ENCODE measurements around the gene SLC22A8.

SLC22A8 gene

DNA sequence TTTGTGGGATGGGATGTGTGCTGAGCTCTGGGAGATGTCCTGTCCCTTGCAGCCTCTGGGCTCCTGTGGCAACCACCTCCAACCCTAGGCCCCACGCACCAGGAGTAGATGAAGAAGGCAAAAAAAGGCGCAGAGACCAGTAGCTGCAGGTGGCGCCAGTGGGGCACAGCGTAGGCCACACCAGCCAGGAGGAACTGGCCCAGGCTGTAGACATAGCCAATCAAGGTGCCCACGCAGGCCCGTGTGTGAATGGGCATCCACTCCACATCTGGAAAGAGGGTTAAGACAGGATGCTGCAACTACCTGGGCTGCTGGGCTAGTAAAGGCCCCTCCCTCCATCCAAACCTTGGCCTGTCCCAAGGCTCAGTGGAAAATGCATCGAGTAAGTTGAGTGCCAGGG, 33.9 kb downstream of the SLC22A8 start:
- H2BK5ac ChIP-seq (ENCODE audit: low read length): no peak overlapping the region
- H2AFZ ChIP-seq (ENCODE audit: low read length): no peak overlapping the region
- no peaks in the 10 kb centered on the region for H3K36me3 ChIP-seq (replicated peaks in 1 of 2; ENCODE audit: control insufficient read depth in 2 of 2, insufficient read depth in 2 of 2, low read length in 2 of 2)
- no peak overlapping the region for H3K27ac ChIP-seq (replicated peaks; ENCODE audit: low read length)
- no peak overlapping the region for H2BK15ac ChIP-seq (ENCODE audit: low read length)
- no peak overlapping the region for H3K18ac ChIP-seq (ENCODE audit: low read length)
- H3K4me2 ChIP-seq (ENCODE audit: insufficient read depth, low read length, poor library complexity, severe bottlenecking): no peak overlapping the region
- H3K4ac ChIP-seq (ENCODE audit: low read length): no peak overlapping the region
- no peak overlapping the region for H3K14ac ChIP-seq (ENCODE audit: low read length)
- DNase-seq (ENCODE audit: low spot score): no peak
- no peak overlapping the region for H4K91ac ChIP-seq (ENCODE audit: low read depth, low read length, poor library complexity)
- H3K9ac ChIP-seq (ENCODE audit: low read depth, low read length, poor library complexity): no peak overlapping the region
- no CpG with 5 or more reads among the region's 7 CpGs for WGBS, 2 donors (ENCODE audit: extremely low coverage in 2 of 2, insufficient read length in 2 of 2, insufficient replicate concordance in 1 of 2)
- no peak overlapping the region for H4K8ac ChIP-seq (ENCODE audit: low read depth, low read length)
- peaks cover 0 to 6% (median 0%) of the 10 kb centered on the region in 3 experiments for H3K27me3 ChIP-seq (ENCODE audit: control insufficient read depth in 3 of 3, insufficient read depth in 3 of 3, low read depth in 1 of 3, low read length in 3 of 3)
- H2BK12ac ChIP-seq (ENCODE audit: low read length): no peak overlapping the region
- H2BK120ac ChIP-seq (ENCODE audit: low read depth, low read length): no peak overlapping the region
- H3K4me1 ChIP-seq (ENCODE audit: control insufficient read depth in 2 of 2, insufficient read depth in 1 of 2, low read depth in 1 of 2, low read length in 2 of 2): peaks cover 0 to 9% of the 10 kb centered on the region in 2 donors
- no peaks in the 10 kb centered on the region for H3K79me1 ChIP-seq (ENCODE audit: low read depth, low read length)
- no peak overlapping the region for H3K4me3 ChIP-seq (ENCODE audit: low read length in 2 of 2)
- no peak overlapping the region for H2AK5ac ChIP-seq (ENCODE audit: low read depth, low read length)
- H3K9me3 ChIP-seq (replicated peaks in 1 of 2; ENCODE audit: control insufficient read depth in 2 of 2, insufficient read depth in 1 of 2, low read depth in 1 of 2, low read length in 2 of 2): no peaks in the 10 kb centered on the region
- no peak overlapping the region for H3K23ac ChIP-seq (ENCODE audit: low read depth, low read length, poor library complexity)

DNA sequence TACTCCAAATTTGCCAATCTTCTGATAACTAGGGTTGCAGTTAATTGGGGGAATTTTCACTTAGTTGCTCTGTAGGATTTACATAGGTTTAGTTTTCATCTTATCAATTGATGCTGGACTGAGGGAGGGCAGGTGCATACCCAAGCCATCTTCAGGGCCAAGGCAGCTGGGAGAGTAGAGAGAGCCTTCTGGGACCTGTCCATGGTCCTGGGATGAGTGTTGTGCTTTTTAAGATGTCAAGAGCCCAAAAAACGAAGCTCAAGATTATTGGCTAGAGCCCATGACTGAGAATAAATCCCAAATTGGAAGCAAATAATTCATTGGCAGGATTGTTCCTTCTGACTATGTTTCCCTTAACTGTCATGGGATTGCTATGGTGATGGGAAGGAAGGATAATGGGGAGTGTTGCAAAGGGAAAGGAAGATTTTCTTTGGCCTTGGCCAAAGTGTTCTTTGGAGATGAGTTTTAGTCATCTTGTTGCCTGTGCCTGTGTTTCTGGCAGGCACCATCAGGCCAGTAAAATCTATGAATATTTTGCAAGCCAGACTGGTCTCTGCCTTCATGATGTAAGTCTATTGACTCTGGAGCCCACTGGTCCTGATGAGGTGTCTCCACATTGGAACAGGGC, 35.4 kb downstream of the SLC22A8 start:
- no CpG with 5 or more reads among the region's 1 CpG for WGBS, 2 donors (ENCODE audit: extremely low coverage in 2 of 2, insufficient read length in 2 of 2, insufficient replicate concordance in 1 of 2)
- no peak overlapping the region for H3K4ac ChIP-seq (ENCODE audit: low read length)

DNA sequence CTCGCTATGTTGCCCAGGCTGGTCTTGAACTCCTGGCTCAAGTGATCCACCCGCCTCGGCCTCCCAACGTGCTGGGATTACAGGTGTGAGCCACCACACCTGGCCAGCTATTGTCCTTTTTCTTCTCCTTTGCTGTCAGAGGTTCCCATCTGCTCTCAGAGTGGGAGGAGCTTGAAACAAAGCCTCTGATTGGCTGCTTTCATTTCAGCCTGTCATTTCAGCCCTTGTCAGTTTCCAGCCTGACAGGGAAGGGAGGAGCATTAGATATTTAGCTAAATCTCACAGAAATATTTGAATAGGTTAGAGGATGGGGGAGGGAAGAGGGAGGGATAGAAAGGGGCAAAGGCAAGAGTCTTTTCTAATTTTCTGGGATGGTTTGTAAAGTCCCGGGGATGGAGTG, 39.5 kb downstream of the SLC22A8 start:
- no peak overlapping the region for H3K9ac ChIP-seq (ENCODE audit: low read depth, low read length, poor library complexity)
- no peak overlapping the region for H3K18ac ChIP-seq (ENCODE audit: low read length)
- H4K91ac ChIP-seq (ENCODE audit: low read depth, low read length, poor library complexity): no peak overlapping the region
- H3K4ac ChIP-seq (ENCODE audit: low read length): no peak overlapping the region
- H3K27me3 ChIP-seq (ENCODE audit: control insufficient read depth in 3 of 3, insufficient read depth in 3 of 3, low read depth in 1 of 3, low read length in 3 of 3): peaks cover 0 to 4% (median 0%) of the 10 kb centered on the region in 3 experiments
- no peaks in the 10 kb centered on the region for H3K36me3 ChIP-seq (replicated peaks in 1 of 2; ENCODE audit: control insufficient read depth in 2 of 2, insufficient read depth in 2 of 2, low read length in 2 of 2)
- no peak overlapping the region for H3K27ac ChIP-seq (replicated peaks; ENCODE audit: low read length)
- no peak for DNase-seq (ENCODE audit: low spot score)
- H2BK120ac ChIP-seq (ENCODE audit: low read depth, low read length): no peak overlapping the region
- H3K23ac ChIP-seq (ENCODE audit: low read depth, low read length, poor library complexity): no peak overlapping the region
- no peak overlapping the region for H2BK5ac ChIP-seq (ENCODE audit: low read length)
- no peak overlapping the region for H3K14ac ChIP-seq (ENCODE audit: low read length)
- WGBS, 2 donors (ENCODE audit: extremely low coverage in 2 of 2, insufficient read length in 2 of 2, insufficient replicate concordance in 1 of 2): no CpG with 5 or more reads among the region's 5 CpGs
- no peak overlapping the region for H3K4me2 ChIP-seq (ENCODE audit: insufficient read depth, low read length, poor library complexity, severe bottlenecking)
- H4K8ac ChIP-seq (ENCODE audit: low read depth, low read length): no peak overlapping the region
- H3K4me1 ChIP-seq (ENCODE audit: control insufficient read depth in 2 of 2, insufficient read depth in 1 of 2, low read depth in 1 of 2, low read length in 2 of 2): no peaks in the 10 kb centered on the region
- no peak overlapping the region for H2AFZ ChIP-seq (ENCODE audit: low read length)
- no peaks in the 10 kb centered on the region for H3K79me1 ChIP-seq (ENCODE audit: low read depth, low read length)
- no peak overlapping the region for H2AK5ac ChIP-seq (ENCODE audit: low read depth, low read length)
- no peaks in the 10 kb centered on the region for H3K9me3 ChIP-seq (replicated peaks in 1 of 2; ENCODE audit: control insufficient read depth in 2 of 2, insufficient read depth in 1 of 2, low read depth in 1 of 2, low read length in 2 of 2)
- H3K4me3 ChIP-seq (ENCODE audit: low read length in 2 of 2): no peak overlapping the region
- no peak overlapping the region for H2BK15ac ChIP-seq (ENCODE audit: low read length)
- H2BK12ac ChIP-seq (ENCODE audit: low read length): no peak overlapping the region

More for the DNA sequence above, 35.4 kb downstream of the SLC22A8 start:
- Histone ChIP-seq H4K91ac (ENCODE audit: low read depth, low read length, poor library complexity) (no peak overlapping the region), H2BK15ac (ENCODE audit: low read length) (no peak overlapping the region), H3K4me3 (ENCODE audit: low read length in 2 of 2) (no peak overlapping the region), H3K79me1 (ENCODE audit: low read depth, low read length) (no peaks in the 10 kb centered on the region), H3K23ac (ENCODE audit: low read depth, low read length, poor library complexity) (no peak overlapping the region), H2BK5ac (ENCODE audit: low read length) (no peak overlapping the region), H3K36me3 (replicated peaks in 1 of 2; ENCODE audit: control insufficient read depth in 2 of 2, insufficient read depth in 2 of 2, low read length in 2 of 2) (no peaks in the 10 kb centered on the region), H3K27ac (replicated peaks; ENCODE audit: low read length) (no peak overlapping the region), H3K27me3 (ENCODE audit: control insufficient read depth in 3 of 3, insufficient read depth in 3 of 3, low read depth in 1 of 3, low read length in 3 of 3) (peaks cover 0 to 6% (median 0%) of the 10 kb centered on the region in 3 experiments), H2AK5ac (ENCODE audit: low read depth, low read length) (no peak overlapping the region), H3K4me1 (ENCODE audit: control insufficient read depth in 2 of 2, insufficient read depth in 1 of 2, low read depth in 1 of 2, low read length in 2 of 2) (peaks cover 0 to 9% of the 10 kb centered on the region in 2 donors), H3K18ac (ENCODE audit: low read length) (no peak overlapping the region), H2BK120ac (ENCODE audit: low read depth, low read length) (no peak overlapping the region), H3K9me3 (replicated peaks in 1 of 2; ENCODE audit: control insufficient read depth in 2 of 2, insufficient read depth in 1 of 2, low read depth in 1 of 2, low read length in 2 of 2) (no peaks in the 10 kb centered on the region), H3K4me2 (ENCODE audit: insufficient read depth, low read length, poor library complexity, severe bottlenecking) (no peak overlapping the region), H3K14ac (ENCODE audit: low read length) (no peak overlapping the region), H2AFZ (ENCODE audit: low read length) (no peak overlapping the region), H3K9ac (ENCODE audit: low read depth, low read length, poor library complexity) (no peak overlapping the region), H2BK12ac (ENCODE audit: low read length) (no peak overlapping the region), H4K8ac (ENCODE audit: low read depth, low read length) (no peak overlapping the region)
- DNase-seq (ENCODE audit: low spot score): peak; percentile 35

DNA sequence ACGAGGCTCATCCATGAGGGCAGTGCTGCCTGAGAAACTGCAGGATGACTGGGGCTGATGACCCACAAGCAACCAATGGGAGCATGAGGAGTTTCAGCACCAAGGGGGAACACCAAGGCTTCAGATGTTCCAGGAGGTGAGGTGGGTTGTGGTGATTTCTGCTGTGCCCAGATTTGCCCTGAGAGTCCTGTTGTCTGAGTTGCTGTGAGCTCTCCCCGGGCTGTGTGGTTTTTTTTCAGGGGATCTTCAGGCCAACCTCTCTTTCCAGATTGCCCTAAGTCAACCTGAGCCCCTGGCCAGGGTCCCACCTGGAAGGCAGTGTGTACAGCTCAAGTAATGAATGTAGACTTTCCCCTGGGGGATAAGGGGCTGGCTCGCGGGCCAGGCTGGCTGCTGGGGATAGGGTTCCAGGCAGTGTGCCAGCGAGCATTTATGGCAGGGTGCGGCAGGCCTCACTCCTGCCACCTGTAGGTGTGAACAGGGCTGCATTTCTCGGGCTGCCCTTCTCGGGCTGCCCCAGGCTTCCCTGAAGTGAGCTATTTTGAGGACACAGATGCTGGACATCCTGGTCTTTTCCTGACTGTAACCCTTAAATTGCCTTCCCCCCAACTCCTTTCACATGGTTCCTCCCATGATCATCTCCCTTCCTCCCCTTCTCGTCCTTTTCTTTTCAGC, 40.7 kb downstream of the SLC22A8 start:
- Histone ChIP-seq H3K23ac (ENCODE audit: low read depth, low read length, poor library complexity) (no peak overlapping the region), H2BK12ac (ENCODE audit: low read length) (no peak overlapping the region), H2BK5ac (ENCODE audit: low read length) (no peak overlapping the region), H2AK5ac (ENCODE audit: low read depth, low read length) (no peak overlapping the region), H3K27ac (replicated peaks; ENCODE audit: low read length) (no peak overlapping the region), H2BK15ac (ENCODE audit: low read length) (no peak overlapping the region), H3K36me3 (replicated peaks in 1 of 2; ENCODE audit: control insufficient read depth in 2 of 2, insufficient read depth in 2 of 2, low read length in 2 of 2) (no peaks in the 10 kb centered on the region), H2BK120ac (ENCODE audit: low read depth, low read length) (no peak overlapping the region), H3K4me3 (ENCODE audit: low read length in 2 of 2) (no peak overlapping the region), H3K4ac (ENCODE audit: low read length) (no peak overlapping the region), H3K9ac (ENCODE audit: low read depth, low read length, poor library complexity) (no peak overlapping the region), H3K4me2 (ENCODE audit: insufficient read depth, low read length, poor library complexity, severe bottlenecking) (no peak overlapping the region), H4K91ac (ENCODE audit: low read depth, low read length, poor library complexity) (no peak overlapping the region), H3K9me3 (replicated peaks in 1 of 2; ENCODE audit: control insufficient read depth in 2 of 2, insufficient read depth in 1 of 2, low read depth in 1 of 2, low read length in 2 of 2) (no peaks in the 10 kb centered on the region), H3K79me1 (ENCODE audit: low read depth, low read length) (no peaks in the 10 kb centered on the region), H3K14ac (ENCODE audit: low read length) (no peak overlapping the region), H4K8ac (ENCODE audit: low read depth, low read length) (no peak overlapping the region), H2AFZ (ENCODE audit: low read length) (peak overlapping the region; percentile 49), H3K4me1 (ENCODE audit: control insufficient read depth in 2 of 2, insufficient read depth in 1 of 2, low read depth in 1 of 2, low read length in 2 of 2) (no peaks in the 10 kb centered on the region), H3K18ac (ENCODE audit: low read length) (no peak overlapping the region), H3K27me3 (ENCODE audit: control insufficient read depth in 3 of 3, insufficient read depth in 3 of 3, low read depth in 1 of 3, low read length in 3 of 3) (peaks cover 0 to 4% (median 0%) of the 10 kb centered on the region in 3 experiments)
- WGBS, 2 donors (ENCODE audit: extremely low coverage in 2 of 2, insufficient read length in 2 of 2, insufficient replicate concordance in 1 of 2): no CpG with 5 or more reads among the region's 9 CpGs
- no peak for DNase-seq (ENCODE audit: low spot score)

Data from neuronal stem cell (in vitro differentiated cells).